Measurements from ENCODE around the gene CCDC24. TPM values are rescaled to one million over a fixed set of nuclear protein-coding genes. Genes with fewer than 3 reads are reported as not detected.

Gene CCDC24
- total and polyA plus RNA-seq, 2 of the 4 experiments (the other 2 are of a cell fraction), result 1.4 to 4.6 TPM

DNA sequence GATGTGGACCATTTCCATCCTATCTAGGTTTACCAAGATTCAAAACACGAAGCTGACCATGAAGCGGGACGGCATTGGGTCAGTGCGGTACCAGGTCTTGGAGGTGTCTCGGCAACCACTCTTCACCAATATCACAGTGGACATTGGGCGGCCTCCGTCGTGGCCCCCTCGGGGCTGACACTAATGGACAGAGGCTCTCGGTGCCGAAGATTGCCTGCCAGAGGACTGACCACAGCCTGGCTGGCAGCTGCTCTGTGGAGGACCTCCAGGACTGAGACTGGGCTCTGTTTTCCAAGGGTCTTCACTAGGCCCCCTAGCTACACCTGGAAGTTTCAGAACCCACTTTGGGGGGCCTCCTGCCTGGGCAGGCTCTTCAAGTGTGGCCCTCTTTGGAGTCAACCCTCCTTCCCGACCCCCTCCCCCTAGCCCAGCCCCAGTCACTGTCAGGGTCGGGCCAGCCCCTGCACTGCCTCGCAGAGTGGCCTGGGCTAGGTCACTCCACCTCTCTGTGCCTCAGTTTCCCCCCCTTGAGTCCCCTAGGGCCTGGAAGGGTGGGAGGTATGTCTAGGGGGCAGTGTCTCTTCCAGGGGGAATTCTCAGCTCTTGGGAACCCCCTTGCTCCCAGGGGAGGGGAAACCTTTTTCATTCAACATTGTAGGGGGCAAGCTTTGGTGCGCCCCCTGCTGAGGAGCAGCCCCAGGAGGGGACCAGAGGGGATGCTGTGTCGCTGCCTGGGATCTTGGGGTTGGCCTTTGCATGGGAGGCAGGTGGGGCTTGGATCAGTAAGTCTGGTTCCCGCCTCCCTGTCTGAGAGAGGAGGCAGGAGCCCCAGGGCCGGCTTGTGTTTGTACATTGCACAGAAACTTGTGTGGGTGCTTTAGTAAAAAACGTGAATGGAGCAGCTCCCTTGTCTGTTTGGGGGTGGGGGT is 864 bp upstream of the CCDC24 start:
- Histone ChIP-seq H2BK5ac (ENCODE audit: low read depth, low read length, poor library complexity, severe bottlenecking) (no peak overlapping the region), H3K27me3 (ENCODE audit: control insufficient read depth, insufficient read depth, low read length) (no peaks in the 10 kb centered on the region), H3K4me3 (ENCODE audit: insufficient read depth, low read depth, low read length) (peak overlapping the region; percentile 75; the same call in 1 of the 2 replicates), H3K23ac (ENCODE audit: low read depth, low read length) (no peak overlapping the region; the same call in 1 of the 2 replicates), H4K91ac (ENCODE audit: insufficient read depth, low read depth, low read length) (peak overlapping the region; percentile 49; the same call in 1 of the 2 replicates), H4K5ac (ENCODE audit: low read depth, low read length) (no peak overlapping the region), H4K8ac (ENCODE audit: low read depth in 2 of 2, low read length in 2 of 2) (peak overlapping the region; percentile 80 to 90; a peak in 2 of 4 replicates), H3K4me1 (ENCODE audit: control insufficient read depth, insufficient read depth, low read length) (peaks cover 18% of the 10 kb centered on the region), H3K36me3 (ENCODE audit: control insufficient read depth, insufficient read depth, low read length) (peaks cover 7% of the 10 kb centered on the region), H2AK9ac (replicated peaks; ENCODE audit: low read depth, low read length, poor library complexity) (peak overlapping the region; percentile 87), H2BK120ac (ENCODE audit: low read depth, low read length) (no peak overlapping the region), H2AFZ (replicated peaks; ENCODE audit: low read length, poor library complexity) (peak overlapping the region; percentile 97), H3K9me1 (ENCODE audit: insufficient read depth, low read length) (peaks cover 14% of the 10 kb centered on the region), H3K4me2 (ENCODE audit: low read depth, low read length) (peak overlapping the region; percentile 79), H4K20me1 (ENCODE audit: insufficient read depth, low read length) (peaks cover 12% of the 10 kb centered on the region), H3K14ac (replicated peaks; ENCODE audit: low read depth, low read length) (peak overlapping the region; percentile 60; the same call in 1 of the 2 replicates), H3K9me3 (ENCODE audit: control insufficient read depth, insufficient read depth, low read length) (no peaks in the 10 kb centered on the region), H3K79me1 (ENCODE audit: low read depth in 1 of 2, low read length in 2 of 2) (peaks cover 7% of the 10 kb centered on the region in 2 experiments; a peak in 1 of 4 replicates), H3K9ac (ENCODE audit: low read depth, low read length) (peak overlapping the region; percentile 64; the same call in 1 of the 2 replicates), H3K56ac (ENCODE audit: extremely low read depth, insufficient read depth, low read length) (no peak overlapping the region), H3K27ac (ENCODE audit: insufficient read depth, low read length) (peak overlapping the region; percentile 13; the same call in 1 of the 2 replicates), H2BK20ac (ENCODE audit: low read depth, low read length) (no peak overlapping the region), H3K4ac (ENCODE audit: low read depth, low read length) (peak overlapping the region; percentile 54), H3K18ac (ENCODE audit: low read depth, low read length) (no peak overlapping the region), H2BK15ac (ENCODE audit: low read depth, low read length) (no peak overlapping the region), H2AK5ac (ENCODE audit: low read depth, low read length) (peak overlapping the region; percentile 1; the same call in 1 of the 2 replicates)
- BruUV-seq (replicated peaks), result no TSS peak
- dilution Hi-C loops (cut with HindIII; ENCODE audit: low sequenced_read_pairs, unreplicated experiment) (no loop called here), intact Hi-C loops (cut with micrococcal nuclease) (no loop called here), in situ Hi-C loops (cut with MboI; ENCODE audit: low sequenced_read_pairs) (no loop called here)
- TF ChIP-seq POLR2A (IDR thresholded peaks at IDR 0.05; ENCODE audit: low read depth, low read length) (no peak), RFX5 (IDR thresholded peaks at IDR 0.05; ENCODE audit: low read depth, low read length) (no peak), MAFK (IDR thresholded peaks at IDR 0.05; ENCODE audit: low read depth, low read length) (no peak), MXI1 (IDR thresholded peaks at IDR 0.05; ENCODE audit: borderline replicate concordance, low read depth, low read length) (no peak), SMC3 (IDR thresholded peaks at IDR 0.05; ENCODE audit: low read depth, low read length) (no peak), RCOR1 (IDR thresholded peaks at IDR 0.05; ENCODE audit: insufficient replicate concordance, low read length) (no peak), CHD1 (IDR thresholded peaks at IDR 0.05; ENCODE audit: low read depth, low read length) (no peak), FOS (IDR thresholded peaks at IDR 0.05; ENCODE audit: low read depth, low read length) (no peak), MAZ (IDR thresholded peaks at IDR 0.05; ENCODE audit: borderline replicate concordance, low read depth, low read length) (no peak)
- ChIA-PET CTCF (interaction anchor here (0.6 kb wide), 1 partner anchor 57 kb away, joined by 3 read pairs; no protein-coding TSS in a partner anchor), POLR2A (ENCODE audit: unreplicated experiment) (no interaction called here)
- DNase-seq, result no peak
- WGBS, 2 experiments (ENCODE audit: extremely low coverage in 2 of 2, insufficient read length in 1 of 2), result 33% methylated on average over 2 of the region's 19 CpGs; no CpG with 5 or more reads in 1 of the 2 experiments
- no peak; the same call in 1 of the 2 replicates for ATAC-seq (ENCODE audit: low read depth)
